HepG2 (cell line): ENCODE measurements around the gene BCAS4. TPM values are rescaled to one million over a fixed set of nuclear protein-coding genes. Genes with fewer than 3 reads are reported as not detected.

ENCODE experiments used
- BCL6 ChIP-seq: IDR thresholded peaks from 2 replicates; pipeline ENCODE4 v1.6.1; 2016; ENCODE audit warnings: missing genetic modification reagents, missing compliant biosample characterization
- ELF4 ChIP-seq: sonication (generic); formaldehyde crosslinking; IDR thresholded peaks from 2 replicates; pipeline ENCODE4 v1.5.0; 2020; ENCODE audit warnings: missing genetic modification reagents, mild to moderate bottlenecking, moderate library complexity, borderline replicate concordance
- HNRNPK ChIP-seq: fragments of 200-400 bp; formaldehyde crosslinking; IDR thresholded peaks from 2 replicates; pipeline ENCODE4 v1.6.1; 2018; ENCODE audit warnings: low read length, low read depth, moderate library complexity, mild to moderate bottlenecking; ENCODE audit not compliant: poor library complexity, severe bottlenecking
- MIER3 ChIP-seq: IDR thresholded peaks from 2 replicates; pipeline ENCODE4 v1.6.1; 2016; ENCODE audit warnings: missing compliant biosample characterization, borderline replicate concordance
- PTBP1 ChIP-seq: fragments of 200-400 bp; formaldehyde crosslinking; IDR thresholded peaks from 2 replicates; pipeline ENCODE4 v1.6.1; 2018; ENCODE audit warnings: low read length, low read depth; ENCODE audit not compliant: poor library complexity, severe bottlenecking
- SALL1 ChIP-seq: sonication (generic); formaldehyde crosslinking; IDR thresholded peaks from 2 replicates; pipeline ENCODE4 v1.8.0; 2022; ENCODE audit warnings: mild to moderate bottlenecking, missing genetic modification reagents
- SMAD9 ChIP-seq: sonication (generic); formaldehyde crosslinking; IDR thresholded peaks from 2 replicates; pipeline ENCODE4 v1.5.1; 2020; ENCODE audit warnings: mild to moderate bottlenecking, missing genetic modification reagents
- THAP9 ChIP-seq: sonication (generic); formaldehyde crosslinking; IDR thresholded peaks from 2 replicates; pipeline ENCODE4; 2020; ENCODE audit warnings: missing genetic modification reagents, mild to moderate bottlenecking, borderline replicate concordance
- U2AF1 ChIP-seq: fragments of 200-400 bp; formaldehyde crosslinking; optimal IDR thresholded peaks from 2 replicates; pipeline ENCODE3; 2017; ENCODE audit warnings: mild to moderate bottlenecking, low read depth, low read length
- ZNF432 ChIP-seq: sonication (generic); formaldehyde crosslinking; IDR thresholded peaks from 2 replicates; pipeline ENCODE4 v1.5.0; 2020; ENCODE audit warnings: missing genetic modification reagents, mild to moderate bottlenecking, borderline replicate concordance
- ZNF563 ChIP-seq: sonication (generic); formaldehyde crosslinking; IDR thresholded peaks from 2 replicates; pipeline ENCODE4 v1.8.0; 2022; ENCODE audit warnings: mild to moderate bottlenecking, moderate library complexity, missing genetic modification reagents
- ZNF747 ChIP-seq: sonication (generic); formaldehyde crosslinking; IDR thresholded peaks from 2 replicates; pipeline ENCODE4 v1.8.1; 2023; ENCODE audit warnings: missing genetic modification reagents, mild to moderate bottlenecking, borderline replicate concordance
- ZNF788 ChIP-seq: sonication (generic); formaldehyde crosslinking; IDR thresholded peaks from 2 replicates; pipeline ENCODE4 v1.5.0; 2020; ENCODE audit warnings: mild to moderate bottlenecking, missing genetic modification reagents, borderline replicate concordance
- polyA plus RNA-seq, 8 experiments: library from polyadenylated mRNA; depleted of rRNA in 3 of 8; stranded (reverse) in 7 of 8; unstranded in 1 of 8; fragments of >200 nt; fragmentation: Illumina TruSeq in 4 of 8; extraction: Trizol in 4 of 8; gene quantifications; 2 replicates each; pipeline versions ENCODE4 v1.2.1 to v1.2.3, GENCODE V29; 2011 to 2016; ENCODE audit warnings: low read depth in 4 of 8, missing spikeins in 1 of 8, mixed read lengths in 1 of 8; ENCODE audit not compliant: insufficient read depth in 1 of 8
- total RNA-seq, 5 experiments: library from RNA; depleted of rRNA; stranded (reverse); fragments of >200 nt; fragmentation: Illumina TruSeq; extraction: Trizol; gene quantifications; 2 replicates each; pipeline ENCODE4 v1.2.3, GENCODE V29; 2016; ENCODE audit warnings: low read depth in 1 of 5
- TF ChIP-seq, protein P1 (sequence below): sonication (generic); formaldehyde crosslinking; IDR thresholded peaks from 2 replicates; pipeline ENCODE4 v1.4.0; 2020; ENCODE audit warnings: low read depth, mild to moderate bottlenecking, missing genetic modification reagents
- TF ChIP-seq, protein P2 (sequence below): sonication (generic); formaldehyde crosslinking; IDR thresholded peaks from 2 replicates; pipeline ENCODE4 v1.9.0; 2021; ENCODE audit warnings: mild to moderate bottlenecking, missing genetic modification reagents

Gene BCAS4
- total and polyA plus RNA-seq, 2 of the 13 experiments (the other 11 are each of a cell fraction or from before 2014, with no cell fraction given): 7.2 to 8.0 TPM

GRCh38 chr20:50855498-50856474 is 60.9 kb downstream of the BCAS4 start (continued):
- TF ChIP-seq PTBP1: no peak
- TF ChIP-seq ELF4 (CRISPR knock-in tag): no peak
- TF ChIP-seq U2AF1: no peak
- TF ChIP-seq HNRNPK: no peak
- TF ChIP-seq ZNF788 (CRISPR knock-in tag): no peak
- no peak for TF ChIP-seq MIER3
- no peak for TF ChIP-seq SMAD9
- TF ChIP-seq ZNF747 (CRISPR knock-in tag): peak; percentile 38; the same call in 1 of the 2 replicates
- TF ChIP-seq THAP9 (CRISPR knock-in tag): no peak
- TF ChIP-seq ZNF432: no peak
- TF ChIP-seq BCL6 (CRISPR knock-in tag): peak; percentile 84
- 0 out of 2 replicates have a peak, but pooled peaks have one; percentile 47 for TF ChIP-seq ZNF563
- TF ChIP-seq, protein P1, sequence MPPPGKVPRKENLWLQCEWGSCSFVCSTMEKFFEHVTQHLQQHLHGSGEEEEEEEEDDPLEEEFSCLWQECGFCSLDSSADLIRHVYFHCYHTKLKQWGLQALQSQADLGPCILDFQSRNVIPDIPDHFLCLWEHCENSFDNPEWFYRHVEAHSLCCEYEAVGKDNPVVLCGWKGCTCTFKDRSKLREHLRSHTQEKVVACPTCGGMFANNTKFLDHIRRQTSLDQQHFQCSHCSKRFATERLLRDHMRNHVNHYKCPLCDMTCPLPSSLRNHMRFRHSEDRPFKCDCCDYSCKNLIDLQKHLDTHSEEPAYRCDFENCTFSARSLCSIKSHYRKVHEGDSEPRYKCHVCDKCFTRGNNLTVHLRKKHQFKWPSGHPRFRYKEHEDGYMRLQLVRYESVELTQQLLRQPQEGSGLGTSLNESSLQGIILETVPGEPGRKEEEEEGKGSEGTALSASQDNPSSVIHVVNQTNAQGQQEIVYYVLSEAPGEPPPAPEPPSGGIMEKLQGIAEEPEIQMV (CRISPR knock-in tag): no peak
- TF ChIP-seq, protein P2, sequence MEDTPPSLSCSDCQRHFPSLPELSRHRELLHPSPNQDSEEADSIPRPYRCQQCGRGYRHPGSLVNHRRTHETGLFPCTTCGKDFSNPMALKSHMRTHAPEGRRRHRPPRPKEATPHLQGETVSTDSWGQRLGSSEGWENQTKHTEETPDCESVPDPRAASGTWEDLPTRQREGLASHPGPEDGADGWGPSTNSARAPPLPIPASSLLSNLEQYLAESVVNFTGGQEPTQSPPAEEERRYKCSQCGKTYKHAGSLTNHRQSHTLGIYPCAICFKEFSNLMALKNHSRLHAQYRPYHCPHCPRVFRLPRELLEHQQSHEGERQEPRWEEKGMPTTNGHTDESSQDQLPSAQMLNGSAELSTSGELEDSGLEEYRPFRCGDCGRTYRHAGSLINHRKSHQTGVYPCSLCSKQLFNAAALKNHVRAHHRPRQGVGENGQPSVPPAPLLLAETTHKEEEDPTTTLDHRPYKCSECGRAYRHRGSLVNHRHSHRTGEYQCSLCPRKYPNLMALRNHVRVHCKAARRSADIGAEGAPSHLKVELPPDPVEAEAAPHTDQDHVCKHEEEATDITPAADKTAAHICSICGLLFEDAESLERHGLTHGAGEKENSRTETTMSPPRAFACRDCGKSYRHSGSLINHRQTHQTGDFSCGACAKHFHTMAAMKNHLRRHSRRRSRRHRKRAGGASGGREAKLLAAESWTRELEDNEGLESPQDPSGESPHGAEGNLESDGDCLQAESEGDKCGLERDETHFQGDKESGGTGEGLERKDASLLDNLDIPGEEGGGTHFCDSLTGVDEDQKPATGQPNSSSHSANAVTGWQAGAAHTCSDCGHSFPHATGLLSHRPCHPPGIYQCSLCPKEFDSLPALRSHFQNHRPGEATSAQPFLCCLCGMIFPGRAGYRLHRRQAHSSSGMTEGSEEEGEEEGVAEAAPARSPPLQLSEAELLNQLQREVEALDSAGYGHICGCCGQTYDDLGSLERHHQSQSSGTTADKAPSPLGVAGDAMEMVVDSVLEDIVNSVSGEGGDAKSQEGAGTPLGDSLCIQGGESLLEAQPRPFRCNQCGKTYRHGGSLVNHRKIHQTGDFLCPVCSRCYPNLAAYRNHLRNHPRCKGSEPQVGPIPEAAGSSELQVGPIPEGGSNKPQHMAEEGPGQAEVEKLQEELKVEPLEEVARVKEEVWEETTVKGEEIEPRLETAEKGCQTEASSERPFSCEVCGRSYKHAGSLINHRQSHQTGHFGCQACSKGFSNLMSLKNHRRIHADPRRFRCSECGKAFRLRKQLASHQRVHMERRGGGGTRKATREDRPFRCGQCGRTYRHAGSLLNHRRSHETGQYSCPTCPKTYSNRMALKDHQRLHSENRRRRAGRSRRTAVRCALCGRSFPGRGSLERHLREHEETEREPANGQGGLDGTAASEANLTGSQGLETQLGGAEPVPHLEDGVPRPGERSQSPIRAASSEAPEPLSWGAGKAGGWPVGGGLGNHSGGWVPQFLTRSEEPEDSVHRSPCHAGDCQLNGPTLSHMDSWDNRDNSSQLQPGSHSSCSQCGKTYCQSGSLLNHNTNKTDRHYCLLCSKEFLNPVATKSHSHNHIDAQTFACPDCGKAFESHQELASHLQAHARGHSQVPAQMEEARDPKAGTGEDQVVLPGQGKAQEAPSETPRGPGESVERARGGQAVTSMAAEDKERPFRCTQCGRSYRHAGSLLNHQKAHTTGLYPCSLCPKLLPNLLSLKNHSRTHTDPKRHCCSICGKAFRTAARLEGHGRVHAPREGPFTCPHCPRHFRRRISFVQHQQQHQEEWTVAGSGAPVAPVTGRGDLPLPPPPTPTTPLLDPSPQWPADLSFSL (CRISPR knock-in tag): no peak
- peak; percentile 75 for TF ChIP-seq SALL1
